K562 (cell line): ENCODE results near the gene LRP1B. TPM values are rescaled to one million over a fixed set of nuclear protein-coding genes. Genes with fewer than 3 reads are reported as not detected.

ENCODE experiments used
- ATAC-seq: fragments of 200-7000 bp; cut with Tn5 transposase; 3 replicates; pipeline ENCODE4 v1.9.1; 2020; ENCODE audit warnings: moderate library complexity
- BruUV-seq: library from RNA; stranded (reverse); fragments of 400-500 nt; replicated peaks from 2 replicates; lab custom pipeline; 2021; lab: Mats Ljungman, UMichigan
- CTCF ChIA-PET: fragments of 300-600 bp; formaldehyde crosslinking; extraction: SDS; loops from one replicate; lab custom pipeline; 2021; ENCODE audit warnings: low intra/inter-chr PET ratio; lab: Yijun Ruan, JAX
- POLR2A ChIA-PET: fragments of 300-600, 350-650 bp; sonication (Branson Sonifier 250); formaldehyde crosslinking; extraction: SDS; loops from one replicate; lab custom pipeline; 2021; ENCODE audit warnings: antibody characterized with exemption, inconsistent platforms; lab: Yijun Ruan, JAX
- DNase-seq, 4 experiments: peaks; one replicate each; pipeline versions ENCODE4 v3.0.0 to v3.0.0-alpha.2; 2011 to 2018; ENCODE audit warnings: low spot score in 3 of 4, mixed read lengths in 3 of 4; ENCODE audit errors: extremely low read depth in 1 of 4
- FAIRE-seq: peaks from 2 replicates; lab custom pipeline; 2011; peaks lifted over from hg19 to GRCh38; lab: Jason Lieb, UNC
- H2AFZ ChIP-seq: 2 replicates; pipeline ENCODE4 v1.6.0; 2011; ENCODE audit warnings: low read depth, low read length, control low read depth, inconsistent platforms
- H3K27ac ChIP-seq: fragments of 200-600 bp; 3 replicates; pipeline ENCODE4 v1.8.0; 2011; ENCODE audit warnings: low read depth, mild to moderate bottlenecking, control low read depth, inconsistent platforms, low read length, moderate library complexity, mixed read lengths; ENCODE audit errors: extremely low read depth
- H3K27me3 ChIP-seq, 2 experiments: fragments of 300-600 bp in 1 of 2; 2 replicates in 1 of 2; 3 replicates in 1 of 2; pipeline versions ENCODE4 v1.6.0 to v1.8.0; 2011; ENCODE audit warnings: inconsistent platforms in 2 of 2, low read length in 2 of 2, mild to moderate bottlenecking in 1 of 2, mixed read lengths in 1 of 2, moderate library complexity in 1 of 2; ENCODE audit not compliant: control insufficient read depth in 2 of 2, insufficient read depth in 2 of 2
- H3K36me3 ChIP-seq: fragments of 300-600 bp; 3 replicates; pipeline ENCODE4 v1.8.0; 2011; ENCODE audit warnings: mild to moderate bottlenecking, low read length, inconsistent platforms; ENCODE audit not compliant: control insufficient read depth, insufficient read depth
- H3K4me1 ChIP-seq, 2 experiments: fragments of 200-600 bp in 1 of 2; replicated peaks in 1 of 2; 2 replicates in 1 of 2; 3 replicates in 1 of 2; pipeline versions ENCODE4 v1.5.1 to v1.8.0; 2011; ENCODE audit warnings: inconsistent platforms in 2 of 2, low read length in 2 of 2, mild to moderate bottlenecking in 1 of 2, mixed read lengths in 1 of 2, moderate library complexity in 1 of 2; ENCODE audit not compliant: control insufficient read depth in 2 of 2, insufficient read depth in 2 of 2
- H3K4me2 ChIP-seq: 2 replicates; pipeline ENCODE4 v1.6.1; 2011; ENCODE audit warnings: low read length, control low read depth, inconsistent platforms, mixed read lengths; ENCODE audit not compliant: insufficient read depth
- H3K4me3 ChIP-seq: fragments of 200-600 bp; sonication (generic), shearing (Covaris generic); 2 replicates; pipeline ENCODE4 v1.5.1; 2016; ENCODE audit warnings: control low read depth, inconsistent platforms
- H3K79me2 ChIP-seq: fragments of 200-600 bp; 3 replicates; pipeline ENCODE4 v1.8.0; 2011; ENCODE audit warnings: low read length, inconsistent platforms; ENCODE audit not compliant: control insufficient read depth, insufficient read depth
- H3K9ac ChIP-seq, 2 experiments: 2 replicates each; pipeline versions ENCODE4 v1.6.0 to v1.6.1; 2011; ENCODE audit warnings: low read depth in 2 of 2, low read length in 2 of 2, control low read depth in 1 of 2, inconsistent platforms in 1 of 2, mild to moderate bottlenecking in 1 of 2, mixed read lengths in 1 of 2; ENCODE audit not compliant: insufficient read depth in 1 of 2
- H3K9me1 ChIP-seq: one replicate; pipeline ENCODE4 v1.6.0; 2011; ENCODE audit warnings: inconsistent platforms, mild to moderate bottlenecking, low read length, moderate library complexity; ENCODE audit not compliant: control insufficient read depth, insufficient read depth
- H3K9me3 ChIP-seq: replicated peaks from 2 replicates; pipeline ENCODE4 v1.5.1; 2011; ENCODE audit warnings: low read depth, low read length, inconsistent platforms; ENCODE audit not compliant: control insufficient read depth, insufficient read depth
- H4K20me1 ChIP-seq: replicated peaks from 2 replicates; pipeline ENCODE4 v1.6.1; 2011; ENCODE audit warnings: low read length, inconsistent platforms, mixed read lengths; ENCODE audit not compliant: control insufficient read depth, insufficient read depth
- ATF2 ChIP-seq: sonication (generic); formaldehyde crosslinking; IDR thresholded peaks from 2 replicates; pipeline ENCODE4 v1.8.1; 2022; ENCODE audit warnings: missing genetic modification reagents
- BRD4 ChIP-seq: fragments of 200-600 bp; sonication (generic); IDR thresholded peaks from 2 replicates; pipeline ENCODE4 v1.6.1; 2017; ENCODE audit warnings: inconsistent platforms
- CHD7 ChIP-seq: fragments of 200-600 bp; sonication (generic); IDR thresholded peaks from one replicate; pipeline ENCODE4 v1.6.1; 2012; ENCODE audit warnings: mild to moderate bottlenecking, low read depth, low read length, inconsistent platforms
- NFE2L1 ChIP-seq: fragments of 450-650 bp; IDR thresholded peaks from 2 replicates; pipeline ENCODE4 v1.6.1; 2016; ENCODE audit warnings: missing genetic modification characterization, low read depth, mild to moderate bottlenecking, missing compliant biosample characterization, moderate library complexity, borderline replicate concordance
- RNF2 ChIP-seq: sonication (generic); IDR thresholded peaks from 2 replicates; pipeline ENCODE4 v1.6.1; 2016
- SETDB1 ChIP-seq: IDR thresholded peaks from one replicate; pipeline ENCODE4 v1.6.1; 2012; ENCODE audit warnings: low read length, control low read depth, inconsistent platforms
- SRF ChIP-seq, 2 experiments: fragments of 250-450, 450-650 bp in 1 of 2; sonication (Bioruptor Pico) in 1 of 2; sonication (generic) in 1 of 2; formaldehyde crosslinking; IDR thresholded peaks; 2 replicates each; pipeline versions ENCODE4 v1.5.0 to v1.5.1; 2020 to 2022; ENCODE audit warnings: mild to moderate bottlenecking in 1 of 2, missing genetic modification reagents in 1 of 2
- SUPT5H ChIP-seq: fragments of 450-650 bp; IDR thresholded peaks from 2 replicates; pipeline ENCODE4 v1.6.1; 2016
- ZNF408 ChIP-seq: fragments of 250-450 bp; sonication (Bioruptor Pico); IDR thresholded peaks from 2 replicates; pipeline ENCODE4 v1.4.0; 2020; ENCODE audit warnings: low read depth, mild to moderate bottlenecking, moderate library complexity
- ZNF830 ChIP-seq: fragments of 250-450 bp; sonication (Bioruptor Pico); IDR thresholded peaks from 2 replicates; pipeline ENCODE4 v1.5.0; 2021; ENCODE audit warnings: mild to moderate bottlenecking
- WGBS: fragments of 100-300 bp; shearing (Covaris generic); methylation state at CpG from one replicate; pipeline ENCODE4 v1.1.6; 2016; ENCODE audit warnings: low coverage, mixed read lengths; ENCODE audit not compliant: insufficient coverage; ENCODE audit errors: missing lambda C conversion rate; 5-methylcytosine and 5-hydroxymethylcytosine counted together
- in situ Hi-C: fragments of 300-500 bp; cut with MboI; formaldehyde crosslinking; loops from 4 replicates; pipeline ENCODE4 v1.15.0; 2018; ENCODE audit warnings: inconsistent platforms, mixed read lengths
- intact Hi-C: fragments of 100-400 bp; cut with micrococcal nuclease; formaldehyde crosslinking; loops from 2 replicates; pipeline ENCODE4 v1.14.2; 2022
- polyA plus RNA-seq, 8 experiments: library from polyadenylated mRNA; depleted of rRNA in 4 of 8; stranded (reverse) in 5 of 8; unstranded in 3 of 8; fragments of >200 nt; fragmentation: Nextera tagmentation in 2 of 8; fragmentation: Illumina TruSeq in 1 of 8; extraction: Ambion mirVana in 2 of 8; extraction: Trizol in 1 of 8; gene quantifications; 2 replicates each; pipeline versions ENCODE4 v1.2.1 to v1.2.3, GENCODE V29; 2011 to 2014; ENCODE audit warnings: inconsistent platforms in 1 of 8, missing spikeins in 1 of 8
- total RNA-seq, 7 experiments: library from RNA; depleted of rRNA in 6 of 7; stranded (reverse); fragments of >200 nt in 6 of 7; fragmentation: Illumina TruSeq in 2 of 7; extraction: Trizol in 2 of 7; gene quantifications; 2 replicates each; pipeline versions ENCODE4 v1.2.1 to v1.2.3, GENCODE V29; 2011 to 2021; ENCODE audit warnings: low replicate concordance in 1 of 7
- TF ChIP-seq, protein P1 (sequence below): fragments of 250-450 bp; sonication (Bioruptor Pico); IDR thresholded peaks from 2 replicates; pipeline ENCODE4 v1.8.0; 2022; ENCODE audit warnings: moderate library complexity, mild to moderate bottlenecking, inconsistent platforms

The LRP1B gene
- total and polyA plus RNA-seq, 9 of the 15 experiments (the other 6 are each of a cell fraction or from before 2014, with no cell fraction given) = not detected

- CTCF ChIA-PET = no interaction called here
- TF ChIP-seq SUPT5H (no peak), BRD4 (no peak), CHD7 (no peak), ZNF408 (CRISPR knock-in tag) (no peak), RNF2 (no peak), NFE2L1 (tag) (no peak), SETDB1 (no peak), ATF2 (CRISPR knock-in tag) (no peak), SRF (CRISPR knock-in tag; IDR thresholded peaks at IDR 0.05) (no peak), ZNF830 (no peak)
- TF ChIP-seq, protein P1, sequence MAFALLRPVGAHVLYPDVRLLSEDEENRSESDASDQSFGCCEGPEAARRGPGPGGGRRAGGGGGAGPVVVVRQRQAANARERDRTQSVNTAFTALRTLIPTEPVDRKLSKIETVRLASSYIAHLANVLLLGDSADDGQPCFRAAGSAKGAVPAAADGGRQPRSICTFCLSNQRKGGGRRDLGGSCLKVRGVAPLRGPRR (CRISPR knock-in tag) = no peak
These were observed 1326.0 kb downstream of the LRP1B start for GRCh38 chr2:140804700-140805260.

More at GRCh38 chr2:140804700-140805260, 1326.0 kb downstream of the LRP1B start:
- no peak for DNase-seq
- no peaks in the 10 kb centered on the region for H3K27me3 ChIP-seq
- no peak overlapping the region for H3K4me2 ChIP-seq
- no peaks in the 10 kb centered on the region for H3K36me3 ChIP-seq
- intact Hi-C loops = no loop called here
- no peaks in the 10 kb centered on the region for H3K9me1 ChIP-seq
- no peaks in the 10 kb centered on the region for H3K9me3 ChIP-seq
- in situ Hi-C loops = no loop called here
- no TSS peak for BruUV-seq
- ATAC-seq = no peak
- no peaks in the 10 kb centered on the region for H3K79me2 ChIP-seq
- H3K27ac ChIP-seq = no peak overlapping the region
- H3K4me3 ChIP-seq = no peak overlapping the region
- no peaks in the 10 kb centered on the region for H3K4me1 ChIP-seq
- WGBS = 0% methylated on average over 1 of the region's 1 CpG
- no peak overlapping the region for H2AFZ ChIP-seq
- no peak overlapping the region for H3K9ac ChIP-seq
- no peaks in the 10 kb centered on the region for H4K20me1 ChIP-seq
- POLR2A ChIA-PET = no interaction called here
- FAIRE-seq = no peak
